Stimulated activated CD8-positive, alpha-beta memory T cell treated with anti-CD3 and anti-CD28 coated beads, Interleukin-15, amount 100 ng/mL, for 1 hour (primary cell): ENCODE results near the gene SPDEF.

ENCODE experiments used
- DNase-seq: peaks from one replicate; pipeline ENCODE4 v3.0.0-alpha.2; 2020; ENCODE audit warnings: low read depth

Gene SPDEF

GRCh38 chr6:34514593-34515472, 41.3 kb downstream of the SPDEF start:
- no peak for DNase-seq

- no peak for DNase-seq
Measured at GRCh38 chr6:34514112-34514511, 42.0 kb downstream of the SPDEF start.

GRCh38 chr6:34513646-34514045, 42.5 kb downstream of the SPDEF start:
- DNase-seq, result no peak

- DNase-seq, result no peak
Measured at GRCh38 chr6:34512738-34513115, 43.4 kb downstream of the SPDEF start.

GRCh38 chr6:34511915-34512737, 44.0 kb downstream of the SPDEF start:
- DNase-seq, result no peak

- DNase-seq, result no peak
Measured at GRCh38 chr6:34511214-34511914, 44.8 kb downstream of the SPDEF start.

- DNase-seq, result no peak
Measured at GRCh38 chr6:34510299-34510698, 45.8 kb downstream of the SPDEF start.

- DNase-seq, result no peak
Measured at GRCh38 chr6:34509782-34510181, 46.3 kb downstream of the SPDEF start.

GRCh38 chr6:34508425-34508824, 47.7 kb downstream of the SPDEF start:
- no peak for DNase-seq

- no peak for DNase-seq
Measured at GRCh38 chr6:34506718-34507117, 49.4 kb downstream of the SPDEF start.

- DNase-seq, result no peak
Measured at GRCh38 chr6:34497411-34497810, 58.7 kb downstream of the SPDEF start.

GRCh38 chr6:34496103-34496685, 59.9 kb downstream of the SPDEF start:
- DNase-seq, result no peak

- DNase-seq, result no peak
Measured at GRCh38 chr6:34494973-34495372, 61.2 kb downstream of the SPDEF start.

GRCh38 chr6:34493344-34493743, 62.8 kb downstream of the SPDEF start:
- no peak for DNase-seq

- no peak for DNase-seq
Measured at GRCh38 chr6:34491091-34491430, 65.1 kb downstream of the SPDEF start.

- DNase-seq, result no peak
Measured at GRCh38 chr6:34490390-34491090, 65.6 kb downstream of the SPDEF start.

GRCh38 chr6:34489207-34489805, 66.8 kb downstream of the SPDEF start:
- DNase-seq, result no peak
